ENCODE measurements around the gene IGSF11. TPM values are rescaled to one million over a fixed set of nuclear protein-coding genes. Genes with fewer than 3 reads are reported as not detected.

Gene IGSF11
- total RNA-seq, 1 experiment from 2014 or later = not detected

DNA sequence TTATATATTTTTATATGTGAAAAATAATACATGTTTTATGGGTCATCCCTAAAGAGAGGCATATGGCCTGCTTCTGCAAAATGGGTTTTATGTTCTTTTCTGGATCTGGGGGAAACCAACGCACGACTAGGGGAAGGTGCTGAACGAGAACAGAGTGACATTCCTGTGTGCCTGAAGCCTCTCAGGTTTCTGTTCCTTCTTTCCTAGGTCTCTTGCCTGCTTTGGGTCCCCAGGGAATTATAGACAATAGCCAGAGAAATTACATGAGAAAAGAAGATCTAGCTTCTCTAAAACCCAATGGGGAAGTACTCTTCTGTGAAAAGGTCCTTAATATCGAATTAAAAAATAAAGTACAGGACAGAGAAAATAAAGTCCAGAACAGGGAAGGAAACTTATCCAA, 66.5 kb downstream of the IGSF11 start:
- H3K36me3 Mint-ChIP-seq (ENCODE audit: insufficient read depth, unreplicated experiment) = no peaks in the 10 kb centered on the region

DNA sequence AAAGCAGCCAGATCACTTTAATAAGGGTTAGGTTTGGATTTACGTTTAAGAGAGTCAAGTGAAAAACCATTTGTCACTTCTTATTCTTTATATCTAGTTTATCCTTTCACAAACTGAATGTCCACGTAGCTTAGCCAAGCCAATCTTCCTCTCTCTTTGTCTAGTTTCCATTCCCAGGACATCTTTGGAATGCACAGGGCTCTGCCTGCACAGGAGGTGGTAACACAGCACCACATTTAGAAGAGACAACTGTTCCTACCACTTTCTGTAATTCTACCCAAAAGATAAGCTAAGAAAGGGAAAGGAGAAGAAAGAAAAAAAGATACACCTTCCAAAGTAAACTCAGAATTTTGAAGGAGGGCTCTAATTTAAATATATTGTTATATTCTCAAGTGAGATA, 67.9 kb downstream of the IGSF11 start:
- ChIA-PET POLR2A (no interaction called here), CTCF (interaction anchor here (0.6 kb wide), 2 partner anchors 81 to 282 kb away, joined by 3 read pairs; no protein-coding TSS in a partner anchor)
- intact Hi-C loops (cut with micrococcal nuclease) = no loop called here
- H3K27me3 Mint-ChIP-seq (ENCODE audit: insufficient read depth, unreplicated experiment) = peaks cover 93% of the 10 kb centered on the region
- TF ChIP-seq, protein P1, sequence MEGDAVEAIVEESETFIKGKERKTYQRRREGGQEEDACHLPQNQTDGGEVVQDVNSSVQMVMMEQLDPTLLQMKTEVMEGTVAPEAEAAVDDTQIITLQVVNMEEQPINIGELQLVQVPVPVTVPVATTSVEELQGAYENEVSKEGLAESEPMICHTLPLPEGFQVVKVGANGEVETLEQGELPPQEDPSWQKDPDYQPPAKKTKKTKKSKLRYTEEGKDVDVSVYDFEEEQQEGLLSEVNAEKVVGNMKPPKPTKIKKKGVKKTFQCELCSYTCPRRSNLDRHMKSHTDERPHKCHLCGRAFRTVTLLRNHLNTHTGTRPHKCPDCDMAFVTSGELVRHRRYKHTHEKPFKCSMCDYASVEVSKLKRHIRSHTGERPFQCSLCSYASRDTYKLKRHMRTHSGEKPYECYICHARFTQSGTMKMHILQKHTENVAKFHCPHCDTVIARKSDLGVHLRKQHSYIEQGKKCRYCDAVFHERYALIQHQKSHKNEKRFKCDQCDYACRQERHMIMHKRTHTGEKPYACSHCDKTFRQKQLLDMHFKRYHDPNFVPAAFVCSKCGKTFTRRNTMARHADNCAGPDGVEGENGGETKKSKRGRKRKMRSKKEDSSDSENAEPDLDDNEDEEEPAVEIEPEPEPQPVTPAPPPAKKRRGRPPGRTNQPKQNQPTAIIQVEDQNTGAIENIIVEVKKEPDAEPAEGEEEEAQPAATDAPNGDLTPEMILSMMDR (IDR thresholded peaks at IDR 0.05; ENCODE audit: unreplicated experiment) = no peak
- BruUV-seq (replicated peaks) = no TSS peak
- no peak overlapping the region for H3K27ac Mint-ChIP-seq (ENCODE audit: low read depth, unreplicated experiment)
- no peak for DNase-seq (ENCODE audit: unreplicated experiment)
- no peaks in the 10 kb centered on the region for H3K36me3 Mint-ChIP-seq (ENCODE audit: insufficient read depth, unreplicated experiment)
- H3K4me3 Mint-ChIP-seq (ENCODE audit: unreplicated experiment) = no peak overlapping the region
- no peaks in the 10 kb centered on the region for H3K9me3 Mint-ChIP-seq (ENCODE audit: unreplicated experiment)
- H3K4me1 Mint-ChIP-seq (ENCODE audit: insufficient read depth, unreplicated experiment) = no peaks in the 10 kb centered on the region

More for the DNA sequence above, 66.5 kb downstream of the IGSF11 start:
- Mint-ChIP-seq H3K4me1 (ENCODE audit: insufficient read depth, unreplicated experiment) (no peaks in the 10 kb centered on the region), H3K27me3 (ENCODE audit: insufficient read depth, unreplicated experiment) (peaks cover 93% of the 10 kb centered on the region), H3K27ac (ENCODE audit: low read depth, unreplicated experiment) (no peak overlapping the region), H3K4me3 (ENCODE audit: unreplicated experiment) (no peak overlapping the region), H3K9me3 (ENCODE audit: unreplicated experiment) (no peaks in the 10 kb centered on the region)
- no TSS peak for BruUV-seq (replicated peaks)
- intact Hi-C loops (cut with micrococcal nuclease) = no loop called here
- POLR2A ChIA-PET = no interaction called here
- no peak for DNase-seq (ENCODE audit: unreplicated experiment)
- CTCF ChIA-PET = interaction anchor here (0.6 to 1.3 kb wide), 4 partner anchors 79 to 179 kb away, joined by 3 to 4 read pairs (median 3); no protein-coding TSS in a partner anchor
- TF ChIP-seq, protein P1 (IDR thresholded peaks at IDR 0.05; ENCODE audit: unreplicated experiment) = no peak

DNA sequence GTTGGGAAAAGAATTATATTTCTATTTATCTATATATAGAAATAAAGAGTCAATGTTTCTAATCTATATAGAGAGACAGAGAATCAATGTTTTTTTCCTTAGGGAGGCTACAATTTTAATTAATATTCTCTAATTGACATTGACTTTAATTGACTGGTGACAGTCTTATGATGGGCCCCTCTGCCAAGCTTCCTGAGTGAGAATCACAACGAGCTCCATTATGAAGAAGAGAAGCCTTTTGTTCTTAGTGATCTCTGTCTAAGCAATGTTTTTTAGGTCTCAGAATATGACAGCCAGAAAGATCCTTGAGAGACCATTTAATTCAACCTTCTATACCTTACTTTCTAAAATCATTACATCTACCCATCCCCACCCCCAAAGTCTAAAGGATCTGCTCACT, 70.9 kb downstream of the IGSF11 start:
- Mint-ChIP-seq H3K9me3 (ENCODE audit: unreplicated experiment) (no peaks in the 10 kb centered on the region), H3K4me1 (ENCODE audit: insufficient read depth, unreplicated experiment) (no peaks in the 10 kb centered on the region), H3K27me3 (ENCODE audit: insufficient read depth, unreplicated experiment) (peaks cover 66% of the 10 kb centered on the region), H3K27ac (ENCODE audit: low read depth, unreplicated experiment) (no peak overlapping the region), H3K4me3 (ENCODE audit: unreplicated experiment) (no peak overlapping the region), H3K36me3 (ENCODE audit: insufficient read depth, unreplicated experiment) (no peaks in the 10 kb centered on the region)
- TF ChIP-seq, protein P1 (IDR thresholded peaks at IDR 0.05; ENCODE audit: unreplicated experiment) = no peak
- no TSS peak for BruUV-seq (replicated peaks)
- intact Hi-C loops (cut with micrococcal nuclease) = no loop called here
- POLR2A ChIA-PET = no interaction called here
- no peak for DNase-seq (ENCODE audit: unreplicated experiment)
- CTCF ChIA-PET = no interaction called here

DNA sequence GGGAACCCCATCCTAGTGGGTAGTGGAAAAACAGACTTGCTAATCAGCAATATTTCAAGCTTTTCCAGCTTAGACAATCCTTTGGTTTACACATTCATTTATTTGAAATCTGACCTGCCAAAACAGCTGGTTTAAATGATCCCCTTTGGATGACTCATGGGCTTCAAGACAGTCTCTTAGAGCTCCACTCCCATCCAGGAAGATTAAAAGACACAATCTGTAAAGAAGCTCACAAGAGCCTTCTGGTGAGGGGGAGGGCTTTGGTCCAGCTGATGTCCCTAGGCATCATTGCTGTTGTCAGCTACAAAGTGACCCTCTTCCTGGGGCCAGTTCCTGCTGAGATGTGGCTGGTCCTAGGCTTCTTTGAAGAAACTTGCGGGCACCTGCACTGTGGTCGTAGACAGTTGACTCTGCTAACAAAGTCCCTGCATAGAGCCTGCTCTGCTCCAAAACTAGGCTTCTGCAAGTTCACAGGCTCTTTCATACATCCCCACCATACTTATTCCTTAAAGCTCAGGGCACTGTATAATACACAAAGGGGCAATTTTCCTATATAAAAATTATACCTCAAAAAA, 73.7 kb downstream of the IGSF11 start:
- TF ChIP-seq, protein P1 (IDR thresholded peaks at IDR 0.05; ENCODE audit: unreplicated experiment) = no peak
- Mint-ChIP-seq H3K4me1 (ENCODE audit: insufficient read depth, unreplicated experiment) (no peaks in the 10 kb centered on the region), H3K27me3 (ENCODE audit: insufficient read depth, unreplicated experiment) (peaks cover 51% of the 10 kb centered on the region), H3K9me3 (ENCODE audit: unreplicated experiment) (peaks cover 4% of the 10 kb centered on the region), H3K36me3 (ENCODE audit: insufficient read depth, unreplicated experiment) (no peaks in the 10 kb centered on the region), H3K4me3 (ENCODE audit: unreplicated experiment) (no peak overlapping the region), H3K27ac (ENCODE audit: low read depth, unreplicated experiment) (no peak overlapping the region)
- peak; percentile 28 for DNase-seq (ENCODE audit: unreplicated experiment)
- CTCF ChIA-PET = interaction anchor here (0.5 to 2.3 kb wide), 5 partner anchors 9 to 160 kb away, joined by 3 to 7 read pairs (median 4); partner anchors contain the start of gene IGSF11
- intact Hi-C loops (cut with micrococcal nuclease) = no loop called here
- BruUV-seq (replicated peaks) = no TSS peak
- POLR2A ChIA-PET = no interaction called here

Measured in MCF 10A (cell line).